IMR-90 (cell line): Measurements from ENCODE around the gene SLF2. TPM values are rescaled to one million over a fixed set of nuclear protein-coding genes. Genes with fewer than 3 reads are reported as not detected.
A peak's percentile ranks its signal among the peaks of the same experiment; 100 is the strongest.

Experiments used
- ATAC-seq: fragments of 200-7000 bp; cut with Tn5 transposase; 2 replicates; pipeline ENCODE4 v1.9.1; 2020; ENCODE audit warnings: low read depth, mild to moderate bottlenecking, moderate library complexity
- BruUV-seq: library from RNA; stranded (reverse); fragments of 400-500 nt; replicated peaks from 2 replicates; lab custom pipeline; 2021; lab: Mats Ljungman, UMichigan
- CTCF ChIA-PET: fragments of 300-600 bp; formaldehyde crosslinking; extraction: SDS; loops from one replicate; lab custom pipeline; 2021; ENCODE audit warnings: antibody characterized with exemption; lab: Yijun Ruan, JAX
- POLR2A ChIA-PET: fragments of 300-600 bp; sonication (Branson Sonifier 250); formaldehyde crosslinking; loops from one replicate; lab custom pipeline; 2022; ENCODE audit warnings: antibody characterized with exemption; ENCODE audit not compliant: unreplicated experiment; lab: Charles Lee
- DNase-seq: peaks from one replicate; pipeline ENCODE4 v3.0.0; 2013
- H2AFZ ChIP-seq: replicated peaks from 2 replicates; pipeline ENCODE3; 2013; ENCODE audit warnings: low read length, mild to moderate bottlenecking; ENCODE audit not compliant: poor library complexity
- H2AK5ac ChIP-seq: 2 replicates; pipeline ENCODE4 v1.6.1; 2013; ENCODE audit warnings: low read depth, low read length, inconsistent platforms
- H2AK9ac ChIP-seq: replicated peaks from 2 replicates; pipeline ENCODE3; 2013; ENCODE audit warnings: mild to moderate bottlenecking, low read depth, low read length, moderate library complexity; ENCODE audit not compliant: poor library complexity
- H2BK120ac ChIP-seq: 2 replicates; pipeline ENCODE4 v1.6.1; 2013; ENCODE audit warnings: low read depth, low read length, inconsistent platforms
- H2BK15ac ChIP-seq: 3 replicates; pipeline ENCODE4 v1.6.1; 2013; ENCODE audit warnings: low read depth, low read length, inconsistent platforms
- H2BK20ac ChIP-seq: 2 replicates; pipeline ENCODE4 v1.6.1; 2013; ENCODE audit warnings: low read depth, mild to moderate bottlenecking, inconsistent platforms, low read length, moderate library complexity
- H2BK5ac ChIP-seq: 2 replicates; pipeline ENCODE4 v1.6.1; 2013; ENCODE audit warnings: mild to moderate bottlenecking, low read depth, low read length, inconsistent platforms; ENCODE audit not compliant: poor library complexity, severe bottlenecking
- H3K14ac ChIP-seq: replicated peaks from 2 replicates; pipeline ENCODE4 v1.6.1; 2013; ENCODE audit warnings: low read depth, low read length, inconsistent platforms
- H3K18ac ChIP-seq: 2 replicates; pipeline ENCODE4 v1.6.1; 2013; ENCODE audit warnings: low read depth, low read length, control low read depth
- H3K23ac ChIP-seq: 2 replicates; pipeline ENCODE4 v1.6.1; 2013; ENCODE audit warnings: low read depth, low read length, inconsistent platforms
- H3K27ac ChIP-seq: 2 replicates; pipeline ENCODE4 v1.5.1; 2013; ENCODE audit warnings: mild to moderate bottlenecking, control low read depth, low read length; ENCODE audit not compliant: insufficient read depth
- H3K27me3 ChIP-seq: 2 replicates; pipeline ENCODE4 v1.6.1; 2013; ENCODE audit warnings: low read length; ENCODE audit not compliant: control insufficient read depth, insufficient read depth
- H3K36me3 ChIP-seq: 2 replicates; pipeline ENCODE4 v1.6.1; 2013; ENCODE audit warnings: low read length, mixed read lengths; ENCODE audit not compliant: control insufficient read depth, insufficient read depth
- H3K4ac ChIP-seq: 2 replicates; pipeline ENCODE4 v1.6.1; 2013; ENCODE audit warnings: low read depth, low read length, inconsistent platforms
- H3K4me1 ChIP-seq: 2 replicates; pipeline ENCODE4 v1.6.1; 2013; ENCODE audit warnings: low read length, mixed read lengths; ENCODE audit not compliant: control insufficient read depth, insufficient read depth
- H3K4me2 ChIP-seq: 2 replicates; pipeline ENCODE4 v1.6.1; 2013; ENCODE audit warnings: low read depth, mild to moderate bottlenecking, control low read depth, low read length, moderate library complexity
- H3K4me3 ChIP-seq: 2 replicates; pipeline ENCODE4 v1.5.1; 2013; ENCODE audit warnings: low read depth, mild to moderate bottlenecking, control low read depth, low read length, moderate library complexity; ENCODE audit not compliant: insufficient read depth
- H3K56ac ChIP-seq: 2 replicates; pipeline ENCODE4 v1.6.1; 2013; ENCODE audit warnings: low read length, inconsistent platforms; ENCODE audit not compliant: insufficient read depth; ENCODE audit errors: extremely low read depth
- H3K79me1 ChIP-seq, 2 experiments: 2 replicates each; pipeline ENCODE4 v1.6.1; 2013; ENCODE audit warnings: low read length in 2 of 2, inconsistent platforms in 1 of 2, low read depth in 1 of 2
- H3K9ac ChIP-seq: 2 replicates; pipeline ENCODE4 v1.6.1; 2013; ENCODE audit warnings: low read depth, low read length, control low read depth
- H3K9me1 ChIP-seq: 2 replicates; pipeline ENCODE4 v1.6.1; 2013; ENCODE audit warnings: low read length, inconsistent platforms; ENCODE audit not compliant: insufficient read depth
- H3K9me3 ChIP-seq: 2 replicates; pipeline ENCODE4 v1.6.1; 2013; ENCODE audit warnings: low read length; ENCODE audit not compliant: control insufficient read depth, insufficient read depth
- H4K20me1 ChIP-seq: 2 replicates; pipeline ENCODE4 v1.6.1; 2013; ENCODE audit warnings: low read length, inconsistent platforms; ENCODE audit not compliant: insufficient read depth
- H4K5ac ChIP-seq: 2 replicates; pipeline ENCODE4 v1.6.1; 2013; ENCODE audit warnings: mild to moderate bottlenecking, low read depth, low read length, control low read depth
- H4K8ac ChIP-seq, 2 experiments: 2 replicates each; pipeline ENCODE4 v1.6.1; 2013; ENCODE audit warnings: low read depth in 2 of 2, low read length in 2 of 2, control low read depth in 1 of 2, inconsistent platforms in 1 of 2
- H4K91ac ChIP-seq: 2 replicates; pipeline ENCODE4 v1.6.1; 2013; ENCODE audit warnings: low read depth, low read length, inconsistent platforms; ENCODE audit not compliant: insufficient read depth
- CHD1 ChIP-seq: IDR thresholded peaks from 2 replicates; pipeline ENCODE4 v1.6.1; 2012; ENCODE audit warnings: low read depth, low read length, improper control_type of control experiment
- FOS ChIP-seq: fragments of 150-350 bp; IDR thresholded peaks from 2 replicates; pipeline ENCODE4 v1.6.1; 2016; ENCODE audit warnings: low read depth, low read length
- NFE2L2 ChIP-seq: fragments of 150-350 bp; IDR thresholded peaks from 2 replicates; pipeline ENCODE4 v1.6.1; 2016; ENCODE audit warnings: low read depth, mild to moderate bottlenecking, low read length
- RAD21 ChIP-seq: IDR thresholded peaks from 2 replicates; pipeline ENCODE4 v1.6.1; 2012; ENCODE audit warnings: low read length, improper control_type of control experiment
- WGBS, 2 experiments: methylation state at CpG; one replicate each; pipeline versions ENCODE4 v1.1.5 to v1.1.7; 2013; ENCODE audit warnings: missing lambda C conversion rate in 2 of 2; ENCODE audit not compliant: insufficient read length in 1 of 2; ENCODE audit errors: extremely low coverage in 2 of 2; 5-methylcytosine and 5-hydroxymethylcytosine counted together
- dilution Hi-C: fragments of 300-500 bp; cut with HindIII; formaldehyde crosslinking; loops from one replicate; pipeline ENCODE4 v1.14.3; 2018; ENCODE audit warnings: low sequenced_read_pairs; ENCODE audit not compliant: unreplicated experiment
- in situ Hi-C: fragments of 300-500 bp; cut with MboI; formaldehyde crosslinking; loops from 3 replicates; pipeline ENCODE4 v1.14.3; 2019; ENCODE audit warnings: low sequenced_read_pairs, inconsistent platforms, mixed read lengths
- intact Hi-C: fragments of 100-400 bp; cut with micrococcal nuclease; formaldehyde crosslinking; loops from 2 replicates; pipeline ENCODE4 v1.10.0; 2022
- polyA plus RNA-seq, 3 experiments: library from polyadenylated mRNA; depleted of rRNA; stranded (reverse); fragments of >200 nt; gene quantifications; 2 replicates each; pipeline ENCODE4 v1.2.3, GENCODE V29; 2012; ENCODE audit warnings: low replicate concordance in 1 of 3
- total RNA-seq: library from RNA; depleted of rRNA; stranded (reverse); fragments of >200 nt; gene quantifications from 2 replicates; pipeline ENCODE4 v1.2.3, GENCODE V29; 2012
- TF ChIP-seq, protein P1 (sequence below): fragments of 150-350 bp; IDR thresholded peaks from 2 replicates; pipeline ENCODE4 v1.6.1; 2016; ENCODE audit warnings: low read depth, mild to moderate bottlenecking, low read length, moderate library complexity, borderline replicate concordance
- TF ChIP-seq, protein P2 (sequence below): fragments of 150-350 bp; IDR thresholded peaks from 2 replicates; pipeline ENCODE4 v1.6.1; 2017; ENCODE audit warnings: mild to moderate bottlenecking, antibody characterized with exemption, low read length, low read depth

SLF2 gene
- total and polyA plus RNA-seq, 2 of the 4 experiments (the other 2 are of a cell fraction) = 8.5 to 21.7 TPM

DNA sequence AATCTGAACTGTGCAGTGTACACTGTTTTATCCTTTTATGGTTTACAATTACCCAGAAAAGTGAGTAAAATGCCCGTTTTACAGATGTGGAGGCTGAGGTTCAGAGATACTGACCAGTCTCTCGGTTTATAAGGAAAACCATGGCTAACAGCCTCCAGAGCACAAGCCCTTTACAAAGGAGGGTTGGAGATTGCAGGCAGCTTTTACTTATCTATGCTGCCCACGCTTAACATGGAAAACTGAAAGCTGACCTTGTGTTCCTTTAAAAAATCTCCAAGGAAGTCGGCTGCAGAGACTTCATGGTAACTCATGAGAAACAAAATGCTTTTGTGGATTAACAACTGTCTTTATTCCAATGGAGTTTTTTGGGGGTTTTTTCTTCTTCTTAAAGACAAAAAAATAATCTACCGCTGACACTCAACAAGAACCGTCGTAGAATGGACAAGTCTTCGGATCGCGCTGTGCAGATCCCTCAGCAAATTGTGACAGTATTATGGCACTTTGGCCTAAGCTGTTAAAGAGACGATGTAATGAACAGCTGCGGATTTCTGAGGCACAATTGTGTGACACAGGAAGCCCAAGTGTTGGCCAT, 654 bp upstream of the SLF2 start:
- Histone ChIP-seq H2BK5ac (peak overlapping the region; percentile 93), H3K9me1 (no peaks in the 10 kb centered on the region; the same call in 1 of the 2 replicates), H2BK15ac (peak overlapping the region; percentile 96; the same call in 2 of the 3 replicates), H3K14ac (peak overlapping the region; percentile 92), H4K91ac (peak overlapping the region; percentile 78), H4K20me1 (peaks cover 23% of the 10 kb centered on the region), H4K5ac (peak overlapping the region; percentile 98), H3K79me1 (peaks cover 10 to 30% of the 10 kb centered on the region in 2 experiments), H3K27ac (peak overlapping the region; percentile 99), H3K27me3 (no peaks in the 10 kb centered on the region), H4K8ac (peak overlapping the region; percentile 91 to 98), H3K9me3 (no peaks in the 10 kb centered on the region), H3K18ac (peak overlapping the region; percentile 100), H3K4me1 (peaks cover 7% of the 10 kb centered on the region), H3K4me3 (peak overlapping the region; percentile 51), H2AK5ac (peak overlapping the region; percentile 58), H3K36me3 (peaks cover 3% of the 10 kb centered on the region), H3K56ac (peak overlapping the region; percentile 88), H3K4ac (peak overlapping the region; percentile 95), H2BK120ac (peak overlapping the region; percentile 90), H3K23ac (peak overlapping the region; percentile 98), H2AK9ac (peak overlapping the region; percentile 86), H2AFZ (peak overlapping the region; percentile 94), H2BK20ac (peak overlapping the region; percentile 96), H3K9ac (peak overlapping the region; percentile 97), H3K4me2 (peak overlapping the region; percentile 99)
- intact Hi-C loops (no loop called here), in situ Hi-C loops (no loop called here), dilution Hi-C loops (no loop called here)
- WGBS, 2 experiments = 29% methylated on average over 1 of the region's 12 CpGs; no CpG with 5 or more reads in 1 of the 2 experiments
- DNase-seq = peak; percentile 49
- TF ChIP-seq, protein P1, sequence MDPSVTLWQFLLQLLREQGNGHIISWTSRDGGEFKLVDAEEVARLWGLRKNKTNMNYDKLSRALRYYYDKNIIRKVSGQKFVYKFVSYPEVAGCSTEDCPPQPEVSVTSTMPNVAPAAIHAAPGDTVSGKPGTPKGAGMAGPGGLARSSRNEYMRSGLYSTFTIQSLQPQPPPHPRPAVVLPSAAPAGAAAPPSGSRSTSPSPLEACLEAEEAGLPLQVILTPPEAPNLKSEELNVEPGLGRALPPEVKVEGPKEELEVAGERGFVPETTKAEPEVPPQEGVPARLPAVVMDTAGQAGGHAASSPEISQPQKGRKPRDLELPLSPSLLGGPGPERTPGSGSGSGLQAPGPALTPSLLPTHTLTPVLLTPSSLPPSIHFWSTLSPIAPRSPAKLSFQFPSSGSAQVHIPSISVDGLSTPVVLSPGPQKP = no peak
- TF ChIP-seq CHD1 (no peak), RAD21 (no peak), NFE2L2 (no peak), FOS (no peak)
- TF ChIP-seq, protein P2, sequence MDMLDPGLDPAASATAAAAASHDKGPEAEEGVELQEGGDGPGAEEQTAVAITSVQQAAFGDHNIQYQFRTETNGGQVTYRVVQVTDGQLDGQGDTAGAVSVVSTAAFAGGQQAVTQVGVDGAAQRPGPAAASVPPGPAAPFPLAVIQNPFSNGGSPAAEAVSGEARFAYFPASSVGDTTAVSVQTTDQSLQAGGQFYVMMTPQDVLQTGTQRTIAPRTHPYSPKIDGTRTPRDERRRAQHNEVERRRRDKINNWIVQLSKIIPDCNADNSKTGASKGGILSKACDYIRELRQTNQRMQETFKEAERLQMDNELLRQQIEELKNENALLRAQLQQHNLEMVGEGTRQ = no peak
- POLR2A ChIA-PET = interaction anchor here (0.5 kb wide), 1 partner anchor 16 kb away, joined by 3 read pairs; no protein-coding TSS in a partner anchor
- BruUV-seq = no TSS peak
- no peak for ATAC-seq
- CTCF ChIA-PET = interaction anchor here (0.8 to 1.3 kb wide), 3 partner anchors 18 to 29 kb away, joined by 3 read pairs; no protein-coding TSS in a partner anchor
